ENCODE measurements around the gene SLC22A31. TPM values are rescaled to one million over a fixed set of nuclear protein-coding genes. Genes with fewer than 3 reads are reported as not detected.

Gene SLC22A31
- total RNA-seq, 1 donor from 2014 or later = not detected

DNA sequence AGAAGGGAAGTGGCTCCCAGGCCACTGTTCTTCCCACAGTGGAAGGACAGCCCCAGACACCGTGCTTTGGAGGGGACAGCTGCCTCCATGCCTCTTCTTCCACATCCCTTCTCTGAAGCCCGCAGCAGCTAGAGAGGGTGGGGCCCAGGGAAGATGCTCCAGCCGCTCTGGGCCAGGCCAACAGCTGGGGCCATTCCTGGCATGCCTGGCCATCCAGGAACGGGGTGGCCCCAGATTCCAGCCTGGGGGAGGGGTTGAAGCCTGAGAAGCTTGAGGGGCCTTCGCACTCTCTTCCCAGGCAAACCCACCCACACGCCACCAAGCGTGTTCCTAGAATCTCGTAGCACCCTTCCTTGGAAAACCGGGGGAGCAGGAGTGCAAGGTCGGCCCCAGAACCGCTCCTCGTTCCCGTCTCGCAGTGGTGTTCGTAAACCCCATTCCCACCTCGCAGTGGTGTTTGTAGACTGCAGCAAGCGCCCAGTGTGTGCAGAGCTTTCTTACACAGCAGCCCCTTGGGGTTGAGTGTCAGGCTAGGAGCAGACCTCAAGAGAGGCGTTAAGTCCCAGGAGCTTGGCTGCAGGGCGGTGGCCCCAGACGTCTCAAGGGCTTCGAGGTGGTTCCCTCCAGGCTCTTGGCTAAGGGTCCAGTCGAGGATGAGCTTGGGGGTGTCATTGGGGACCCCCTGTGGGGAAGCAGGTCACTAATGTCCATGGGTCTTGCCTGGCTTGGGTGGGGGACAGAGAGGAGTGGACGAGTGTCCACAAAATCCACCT lies 26.1 kb downstream of the SLC22A31 start:
- Histone ChIP-seq H3F3A (ENCODE audit: low read depth) (no peaks in the 10 kb centered on the region), H3K4me2 (no peak overlapping the region), H3K9ac (no peak overlapping the region), H3K27me3 (peaks cover 36% of the 10 kb centered on the region), H3K27ac (no peak overlapping the region), H3K9me3 (ENCODE audit: low read depth) (no peaks in the 10 kb centered on the region), H3K4me1 (peaks cover 19% of the 10 kb centered on the region), H3K79me2 (ENCODE audit: low read depth) (no peaks in the 10 kb centered on the region), H3K4me3 (no peak overlapping the region), H3K36me3 (no peaks in the 10 kb centered on the region), H2AFZ (replicated peaks) (no peak overlapping the region), H4K20me1 (ENCODE audit: low read depth) (peaks cover 24% of the 10 kb centered on the region)
- Mint-ChIP-seq H3K27me3 (ENCODE audit: insufficient read depth, low read depth) (peaks cover 5% of the 10 kb centered on the region), H3K27ac (no peak overlapping the region), H3K4me3 (no peak overlapping the region), H3K4me1 (peaks cover 12% of the 10 kb centered on the region), H3K9me3 (no peaks in the 10 kb centered on the region), H3K36me3 (no peaks in the 10 kb centered on the region)
- TF ChIP-seq EZH2phosphoT487 (IDR thresholded peaks at IDR 0.05) (no peak), EZH2 (IDR thresholded peaks at IDR 0.05) (no peak)
- TF ChIP-seq, protein P1, sequence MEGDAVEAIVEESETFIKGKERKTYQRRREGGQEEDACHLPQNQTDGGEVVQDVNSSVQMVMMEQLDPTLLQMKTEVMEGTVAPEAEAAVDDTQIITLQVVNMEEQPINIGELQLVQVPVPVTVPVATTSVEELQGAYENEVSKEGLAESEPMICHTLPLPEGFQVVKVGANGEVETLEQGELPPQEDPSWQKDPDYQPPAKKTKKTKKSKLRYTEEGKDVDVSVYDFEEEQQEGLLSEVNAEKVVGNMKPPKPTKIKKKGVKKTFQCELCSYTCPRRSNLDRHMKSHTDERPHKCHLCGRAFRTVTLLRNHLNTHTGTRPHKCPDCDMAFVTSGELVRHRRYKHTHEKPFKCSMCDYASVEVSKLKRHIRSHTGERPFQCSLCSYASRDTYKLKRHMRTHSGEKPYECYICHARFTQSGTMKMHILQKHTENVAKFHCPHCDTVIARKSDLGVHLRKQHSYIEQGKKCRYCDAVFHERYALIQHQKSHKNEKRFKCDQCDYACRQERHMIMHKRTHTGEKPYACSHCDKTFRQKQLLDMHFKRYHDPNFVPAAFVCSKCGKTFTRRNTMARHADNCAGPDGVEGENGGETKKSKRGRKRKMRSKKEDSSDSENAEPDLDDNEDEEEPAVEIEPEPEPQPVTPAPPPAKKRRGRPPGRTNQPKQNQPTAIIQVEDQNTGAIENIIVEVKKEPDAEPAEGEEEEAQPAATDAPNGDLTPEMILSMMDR (IDR thresholded peaks at IDR 0.05) = no peak
- DNase-seq (ENCODE audit: low spot score) = no peak

GRCh38 chr16:89173174-89173921 lies 27.0 kb downstream of the SLC22A31 start:
- Mint-ChIP-seq H3K4me1 (peaks cover 12% of the 10 kb centered on the region), H3K4me3 (peak overlapping the region; percentile 8), H3K36me3 (no peaks in the 10 kb centered on the region), H3K9me3 (no peaks in the 10 kb centered on the region), H3K27ac (no peak overlapping the region), H3K27me3 (ENCODE audit: insufficient read depth, low read depth) (peaks cover 8% of the 10 kb centered on the region)
- Histone ChIP-seq H3K4me2 (peak overlapping the region; percentile 45), H3K27ac (no peak overlapping the region), H3F3A (ENCODE audit: low read depth) (no peaks in the 10 kb centered on the region), H4K20me1 (ENCODE audit: low read depth) (peaks cover 24% of the 10 kb centered on the region), H3K27me3 (peaks cover 44% of the 10 kb centered on the region), H3K9me3 (ENCODE audit: low read depth) (no peaks in the 10 kb centered on the region), H3K4me1 (peaks cover 19% of the 10 kb centered on the region), H3K4me3 (no peak overlapping the region), H3K36me3 (no peaks in the 10 kb centered on the region), H3K9ac (no peak overlapping the region), H2AFZ (replicated peaks) (no peak overlapping the region), H3K79me2 (ENCODE audit: low read depth) (no peaks in the 10 kb centered on the region)
- no peak for DNase-seq (ENCODE audit: low spot score)
- TF ChIP-seq, protein P1 (IDR thresholded peaks at IDR 0.05) = no peak
- TF ChIP-seq EZH2 (IDR thresholded peaks at IDR 0.05) (no peak), EZH2phosphoT487 (IDR thresholded peaks at IDR 0.05) (no peak)

- Histone ChIP-seq H3K27me3 (peaks cover 49% of the 10 kb centered on the region), H3K27ac (no peak overlapping the region), H4K20me1 (ENCODE audit: low read depth) (peaks cover 24% of the 10 kb centered on the region), H3K4me2 (peak overlapping the region; percentile 45), H2AFZ (replicated peaks) (no peak overlapping the region), H3K9ac (no peak overlapping the region), H3K36me3 (no peaks in the 10 kb centered on the region), H3K4me3 (no peak overlapping the region), H3K9me3 (ENCODE audit: low read depth) (no peaks in the 10 kb centered on the region), H3K79me2 (ENCODE audit: low read depth) (no peaks in the 10 kb centered on the region), H3K4me1 (peaks cover 19% of the 10 kb centered on the region), H3F3A (ENCODE audit: low read depth) (no peaks in the 10 kb centered on the region)
- Mint-ChIP-seq H3K9me3 (no peaks in the 10 kb centered on the region), H3K4me3 (peak overlapping the region; percentile 50), H3K4me1 (peaks cover 12% of the 10 kb centered on the region), H3K36me3 (no peaks in the 10 kb centered on the region), H3K27ac (no peak overlapping the region), H3K27me3 (ENCODE audit: insufficient read depth, low read depth) (peaks cover 8% of the 10 kb centered on the region)
- TF ChIP-seq EZH2phosphoT487 (IDR thresholded peaks at IDR 0.05) = no peak
- TF ChIP-seq, protein P1 (IDR thresholded peaks at IDR 0.05) = no peak
- no peak for TF ChIP-seq EZH2 (IDR thresholded peaks at IDR 0.05)
- DNase-seq (ENCODE audit: low spot score) = peak; percentile 30
Observed at GRCh38 chr16:89172528-89173173, 27.7 kb downstream of the SLC22A31 start.
